GM19324 (cell line): Measurements from ENCODE around the gene TCEA2.

ENCODE experiments used
- ATAC-seq: cut with Tn5 transposase; IDR thresholded peaks from one replicate; pipeline ENCODE4 v1.9.1; 2021; ENCODE audit warnings: mild to moderate bottlenecking, moderate library complexity; ENCODE audit not compliant: unreplicated experiment, low FRiP score

The TCEA2 gene

DNA sequence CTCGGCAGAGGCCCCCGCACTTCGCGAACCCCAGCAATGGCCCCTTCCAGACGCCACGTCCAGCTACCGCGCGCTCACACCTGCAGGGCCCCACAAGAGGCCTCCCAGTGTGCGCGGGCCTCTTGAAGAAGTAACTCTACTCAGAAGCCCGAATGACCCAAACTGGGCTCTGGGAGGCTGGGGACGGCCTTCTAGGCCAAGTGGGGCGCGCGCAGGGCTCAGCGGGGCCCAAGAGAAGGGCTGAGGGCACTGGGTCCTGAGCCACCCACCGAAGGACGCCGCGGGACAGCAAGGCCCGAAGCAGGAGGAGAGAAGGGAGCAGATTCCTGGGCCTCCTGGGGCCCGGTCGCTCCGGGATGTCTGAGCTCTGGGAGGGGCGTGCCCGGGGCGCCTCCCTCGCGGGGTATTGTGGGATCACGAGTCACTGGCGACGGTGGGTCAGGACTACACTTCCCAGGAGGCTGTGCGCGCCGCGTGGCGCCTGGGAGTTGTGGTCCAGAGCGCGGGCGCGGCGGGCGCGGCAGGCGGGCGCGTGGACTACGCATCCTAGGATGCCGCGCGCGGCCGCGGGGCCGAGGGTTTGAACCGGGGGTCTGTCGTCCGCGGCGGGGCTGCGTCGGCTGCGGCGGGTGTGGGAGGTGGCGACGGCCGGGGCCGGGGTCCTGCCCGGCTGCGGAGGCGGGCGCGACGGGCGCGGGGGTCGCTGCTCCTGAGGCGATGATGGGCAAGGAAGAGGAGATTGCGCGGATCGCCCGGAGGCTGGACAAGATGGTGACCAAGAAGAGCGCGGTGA is at the start of gene TCEA2:
TSS of gene TCEA2 (plus strand) at position 603 of the 793 bp plus-strand sequence. CDS start at position 718, 115 bp downstream.
- peak; percentile 76 for ATAC-seq

DNA sequence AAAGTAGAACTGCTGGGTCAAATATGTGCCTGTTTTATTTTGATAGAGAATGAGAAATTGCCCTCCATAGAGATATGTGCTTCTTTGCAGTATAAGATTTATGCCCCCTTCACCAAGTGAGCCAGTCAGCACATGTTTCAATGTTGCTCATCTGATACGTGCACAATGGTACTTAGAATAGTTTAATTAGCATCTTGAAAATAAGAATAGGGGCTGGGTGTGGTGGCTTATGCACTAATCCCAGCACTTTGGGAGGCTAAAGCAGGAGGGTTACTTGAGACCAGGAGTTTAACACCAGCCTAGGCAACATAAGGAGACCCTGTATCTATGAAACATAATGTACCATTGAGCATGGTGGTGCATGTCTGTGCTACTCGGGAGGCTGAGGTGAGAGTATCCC is 47.4 kb upstream of the TCEA2 start:
- ATAC-seq: no peak

- no peak for ATAC-seq
Measured at GRCh38 chr20:64021124-64021975, 41.6 kb upstream of the TCEA2 start.

DNA sequence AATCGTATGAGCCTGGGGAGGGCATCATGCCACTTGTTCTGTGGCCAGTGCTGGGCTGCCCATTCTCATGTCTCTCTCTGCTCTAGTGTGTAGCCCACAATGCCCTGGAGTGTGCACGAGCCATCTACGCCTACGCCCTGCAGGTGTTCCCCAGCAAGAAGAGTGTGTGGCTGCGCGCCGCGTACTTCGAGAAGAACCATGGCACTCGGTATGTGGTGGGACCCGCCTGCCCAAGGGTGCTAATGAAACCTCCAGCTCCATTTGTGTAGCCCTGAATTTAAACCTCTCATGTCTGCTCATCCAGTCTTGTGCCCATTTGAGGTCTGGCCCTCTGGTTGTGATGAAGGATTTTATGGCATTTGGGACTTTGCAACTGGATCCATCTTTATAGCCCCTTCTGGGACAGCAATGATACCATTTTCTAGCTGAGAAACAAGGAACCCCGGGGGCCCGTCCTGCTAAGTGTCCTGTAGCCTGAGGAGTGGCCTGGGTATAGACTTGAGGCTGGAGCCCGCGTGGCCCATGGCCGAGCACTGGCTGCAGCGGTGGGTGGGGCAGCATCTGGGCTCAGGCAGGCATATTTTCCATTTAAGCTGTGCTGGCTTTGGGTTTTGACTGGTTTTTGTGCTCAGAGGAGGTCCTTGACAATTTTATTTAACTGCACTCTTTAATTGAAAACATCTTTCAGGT is 40.2 kb upstream of the TCEA2 start:
- ATAC-seq: no peak

DNA sequence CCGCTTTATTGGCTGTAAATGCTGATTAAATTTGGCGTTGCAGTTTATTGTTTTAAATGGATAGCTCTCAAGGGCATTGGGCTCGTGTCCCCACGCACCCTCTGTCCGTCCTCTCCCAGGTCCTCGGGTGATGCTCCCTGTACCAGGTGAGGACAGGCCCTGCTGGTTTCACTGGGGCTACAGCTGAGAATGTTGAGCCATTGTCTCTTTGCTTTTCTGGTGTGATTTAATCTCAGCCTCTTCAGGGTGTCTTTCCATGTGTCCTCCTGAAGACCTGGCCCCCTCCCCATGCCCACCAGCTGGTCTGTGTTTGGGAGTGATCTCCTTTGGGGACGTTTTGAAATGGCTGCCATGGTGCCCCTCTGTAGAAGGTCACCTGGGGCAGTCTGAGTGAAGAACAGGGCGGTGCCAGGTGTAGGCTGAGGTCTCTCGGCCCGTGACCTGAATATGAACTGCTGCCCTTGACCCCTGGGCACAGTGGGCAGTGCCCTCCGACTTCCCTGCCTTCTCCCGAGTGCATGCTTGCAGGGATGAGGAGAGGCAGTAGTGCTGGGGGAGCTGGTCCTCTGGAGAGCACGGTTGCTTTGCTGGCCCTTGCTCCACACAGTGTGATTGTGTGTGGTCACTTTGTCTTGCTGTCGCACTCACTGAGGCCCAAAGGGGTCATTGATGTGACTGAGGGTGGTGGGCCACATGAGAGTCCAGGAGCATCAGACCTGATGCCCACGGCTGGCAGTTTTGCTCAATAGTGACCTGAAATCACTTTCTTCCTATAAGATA is 39.4 kb upstream of the TCEA2 start:
- no peak for ATAC-seq

DNA sequence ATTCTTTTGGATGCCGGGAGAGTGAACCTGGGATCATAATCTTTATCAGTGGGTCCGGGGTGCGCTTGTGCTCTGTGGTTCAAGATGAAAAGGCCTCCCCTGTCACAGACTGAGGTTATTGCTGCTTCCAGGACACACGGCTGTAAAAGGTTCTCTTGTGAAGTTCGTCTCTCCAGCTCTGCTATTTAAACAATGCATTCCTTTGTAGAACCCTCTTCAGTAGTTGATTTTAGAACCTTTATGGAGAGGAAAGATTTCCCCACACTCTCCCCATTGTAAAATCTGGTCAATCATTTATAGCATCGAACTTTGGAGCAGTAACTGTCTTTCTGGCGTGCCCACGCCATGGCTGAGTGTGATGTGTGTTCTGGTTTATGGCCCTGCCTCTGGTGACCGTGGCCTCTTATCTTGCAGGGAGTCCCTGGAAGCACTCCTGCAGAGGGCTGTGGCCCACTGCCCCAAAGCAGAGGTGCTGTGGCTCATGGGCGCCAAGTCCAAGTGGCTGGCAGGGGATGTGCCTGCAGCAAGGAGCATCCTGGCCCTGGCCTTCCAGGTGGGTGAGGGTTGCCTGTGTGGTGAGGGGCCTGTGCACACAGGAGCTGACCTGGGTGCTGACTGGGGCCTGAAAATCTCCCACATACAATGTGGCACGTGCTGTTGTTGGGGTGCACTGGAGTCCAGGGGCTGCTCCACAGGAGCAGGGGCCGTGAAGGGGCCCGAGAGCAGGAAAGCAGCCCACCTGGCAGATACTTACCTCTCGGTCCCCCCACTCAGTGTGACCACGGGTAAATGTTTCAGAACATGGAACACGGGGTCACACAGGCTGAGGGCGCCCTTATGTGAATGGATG is 38.6 kb upstream of the TCEA2 start:
- no peak for ATAC-seq

GRCh38 chr20:64025101-64025825 is 37.7 kb upstream of the TCEA2 start:
- ATAC-seq: no peak

DNA sequence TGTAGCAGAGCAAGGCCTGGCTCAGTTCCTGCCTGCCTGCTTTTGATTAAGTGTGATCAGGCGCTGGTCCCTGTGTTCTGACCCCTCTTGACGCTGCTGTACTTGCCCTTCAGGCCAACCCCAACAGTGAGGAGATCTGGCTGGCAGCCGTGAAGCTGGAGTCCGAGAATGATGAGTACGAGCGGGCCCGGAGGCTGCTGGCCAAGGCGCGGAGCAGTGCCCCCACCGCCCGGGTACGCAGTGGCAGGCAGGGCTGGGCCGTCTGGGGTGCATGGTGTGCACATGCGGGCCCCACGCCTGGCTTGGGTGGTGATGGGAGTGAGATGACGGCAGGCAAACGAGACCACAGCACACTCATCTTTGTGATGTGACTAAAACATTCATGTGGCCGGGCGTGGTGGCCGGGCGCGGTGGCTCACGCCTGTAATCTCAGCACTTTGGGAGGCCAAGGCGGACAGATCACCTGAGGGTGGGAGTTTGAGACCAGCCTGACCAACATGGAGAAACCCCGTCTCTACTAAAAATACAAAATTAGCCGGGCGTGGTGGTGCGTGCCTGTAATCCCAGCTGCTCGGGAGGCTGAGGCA is 37.1 kb upstream of the TCEA2 start:
- no peak for ATAC-seq

DNA sequence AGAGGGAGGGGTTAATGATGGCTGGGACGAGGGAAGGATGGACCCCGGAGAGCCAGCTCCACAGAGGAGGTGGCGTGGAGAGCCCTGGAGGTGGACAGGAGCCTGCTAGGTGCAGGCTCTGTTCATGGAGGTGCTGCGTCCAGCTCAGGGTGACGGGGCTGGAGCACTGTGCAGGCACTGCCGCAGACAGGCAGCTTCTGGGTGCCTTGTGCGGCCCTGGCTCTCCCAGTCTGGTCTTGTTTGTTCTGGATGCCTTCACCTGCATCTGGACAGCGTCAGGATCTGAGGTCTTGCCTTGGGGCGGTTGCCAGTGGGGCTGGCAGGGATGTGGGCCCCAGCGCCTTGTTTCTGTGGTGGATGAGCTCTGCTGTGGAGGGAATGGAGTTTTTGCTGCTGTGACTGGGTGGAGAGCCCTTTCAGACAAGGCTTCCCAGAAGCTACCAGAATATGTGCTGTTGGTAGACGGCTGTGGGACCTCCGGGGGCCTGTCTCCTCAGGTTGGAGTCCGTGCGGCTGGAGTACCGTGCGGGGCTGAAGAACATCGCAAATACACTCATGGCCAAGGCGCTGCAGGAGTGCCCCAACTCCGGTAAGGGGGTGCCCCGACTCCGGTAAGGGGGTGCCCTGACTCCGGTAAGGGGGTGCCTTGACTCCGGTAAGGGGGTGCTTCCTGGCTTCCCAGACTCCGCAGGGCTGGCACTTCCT is 34.9 kb upstream of the TCEA2 start:
- ATAC-seq: no peak

DNA sequence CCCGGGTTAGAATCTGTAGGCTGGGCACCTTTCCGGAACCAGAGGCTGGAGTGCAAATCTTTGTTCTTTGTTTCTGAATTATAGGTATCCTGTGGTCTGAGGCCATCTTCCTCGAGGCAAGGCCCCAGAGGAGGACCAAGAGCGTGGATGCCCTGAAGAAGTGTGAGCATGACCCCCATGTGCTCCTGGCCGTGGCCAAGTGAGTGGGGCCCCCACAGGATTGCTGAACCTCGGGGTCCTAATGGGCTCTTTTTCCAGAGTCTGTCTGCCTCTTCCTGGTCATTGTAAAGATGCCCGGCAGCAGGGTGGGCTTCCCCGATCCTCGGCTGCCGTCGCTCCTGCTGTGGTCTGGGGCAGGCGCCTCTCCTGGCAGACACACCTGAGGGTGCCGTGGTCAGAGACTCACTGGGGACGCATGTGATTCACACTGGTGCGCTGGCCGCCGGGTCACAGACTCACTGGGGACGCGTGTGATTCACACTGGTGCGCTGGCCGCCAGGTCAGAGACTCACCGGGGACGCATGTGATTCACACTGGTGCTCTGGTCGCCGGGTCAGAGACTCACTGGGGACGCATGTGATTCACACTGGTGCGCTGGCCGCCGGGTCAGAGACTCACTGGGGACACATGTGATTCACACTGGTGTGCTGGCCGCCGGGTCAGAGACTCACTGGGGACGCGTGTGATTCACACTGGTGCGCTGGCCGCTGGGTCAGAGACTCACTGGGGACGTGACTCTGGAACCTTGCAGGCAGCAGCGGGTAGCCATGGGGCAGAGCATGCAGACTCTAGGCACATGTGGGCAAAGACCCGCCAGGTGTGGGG is 33.5 kb upstream of the TCEA2 start:
- ATAC-seq: no peak

DNA sequence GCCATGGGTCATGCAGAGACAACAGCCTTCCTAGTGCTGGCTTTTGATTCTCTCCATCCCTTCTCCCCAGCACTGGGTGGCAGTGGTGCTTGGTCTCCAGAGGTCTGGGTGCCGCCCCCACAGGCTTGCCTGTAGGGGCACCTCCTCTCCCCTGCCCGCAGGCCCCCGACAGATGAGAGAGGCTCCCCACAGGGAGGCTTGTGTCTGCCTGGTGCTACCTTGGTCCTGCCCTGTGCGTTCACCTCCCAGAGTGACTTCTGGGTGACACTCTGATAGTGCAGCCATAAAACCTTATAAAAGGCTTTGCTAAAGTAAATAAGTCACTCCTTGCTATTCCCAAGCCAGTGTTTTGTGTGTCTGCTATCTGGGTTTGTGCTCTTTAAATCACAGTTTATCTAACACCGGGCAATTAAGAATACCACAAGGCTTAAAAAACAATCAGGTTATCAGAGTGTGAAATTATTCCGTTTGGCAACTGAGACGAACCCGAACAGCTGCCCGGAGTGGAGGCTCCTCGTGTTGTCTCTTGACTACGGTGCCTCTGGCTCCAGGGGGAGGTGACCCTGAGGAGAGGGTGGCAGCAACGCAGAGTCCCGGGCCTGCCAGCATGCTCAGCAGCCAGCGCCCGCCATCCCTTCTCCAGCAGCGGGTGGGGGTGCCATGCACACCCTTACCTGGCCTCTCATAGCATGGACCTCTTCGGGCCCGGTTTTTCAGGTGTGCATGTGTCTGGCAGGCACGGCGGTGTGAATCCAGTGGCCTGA is 32.4 kb upstream of the TCEA2 start:
- ATAC-seq: no peak

- ATAC-seq: no peak
Measured at GRCh38 chr20:64031822-64032314, 31.1 kb upstream of the TCEA2 start.

DNA sequence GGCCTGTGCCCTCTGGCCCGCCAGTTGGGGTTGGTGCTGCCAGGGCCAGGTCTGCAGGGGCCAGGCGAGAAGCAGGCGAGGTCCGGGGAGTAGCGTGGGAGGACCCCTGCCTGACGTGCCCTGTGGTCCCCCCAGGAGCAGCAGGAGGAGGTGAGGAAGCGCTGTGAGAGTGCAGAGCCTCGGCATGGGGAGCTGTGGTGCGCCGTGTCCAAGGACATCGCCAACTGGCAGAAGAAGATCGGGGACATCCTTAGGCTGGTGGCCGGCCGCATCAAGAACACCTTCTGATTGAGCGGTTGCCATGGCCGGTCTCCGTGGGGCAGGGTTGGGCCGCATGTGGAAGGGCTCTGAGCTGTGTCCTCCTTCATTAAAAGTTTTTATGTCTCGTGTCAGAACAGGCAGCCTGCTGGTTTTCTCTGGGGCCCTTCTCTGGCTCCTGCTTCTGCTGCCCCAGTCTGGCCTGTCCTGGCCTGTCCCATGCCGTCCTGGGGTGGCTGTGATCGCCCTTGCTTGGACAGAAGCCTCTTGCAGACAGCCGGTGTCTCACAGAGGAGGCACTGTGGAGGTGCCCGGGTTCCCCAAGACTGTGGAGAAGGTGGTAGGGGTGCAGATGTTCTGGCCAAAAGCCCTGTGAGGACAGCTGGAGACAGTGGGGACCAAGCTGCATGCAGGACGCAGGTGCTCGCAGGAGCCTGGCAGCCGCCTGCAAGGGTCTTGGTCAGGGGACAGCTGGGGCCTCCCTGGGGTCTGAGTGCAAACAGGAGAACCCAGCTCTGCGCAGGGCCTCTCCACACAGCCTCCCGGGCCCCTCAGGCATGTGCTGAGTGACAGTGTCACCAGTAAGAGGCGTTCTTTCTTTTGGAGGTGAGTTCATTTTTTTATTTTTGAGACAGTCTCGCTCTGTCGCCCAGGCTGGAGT is 30.0 kb upstream of the TCEA2 start:
- no peak for ATAC-seq

- ATAC-seq: no peak
Measured at GRCh38 chr20:64033981-64034493, 29.0 kb upstream of the TCEA2 start.
